HepG2 (cell line): ENCODE data around the gene SPP1. TPM values are rescaled to one million over a fixed set of nuclear protein-coding genes. Genes with fewer than 3 reads are reported as not detected.

ENCODE experiments used
- ATAC-seq: fragments of 200-7000 bp; cut with Tn5 transposase; 3 replicates; pipeline ENCODE4 v1.9.1; 2020; ENCODE audit warnings: mild to moderate bottlenecking, moderate library complexity
- BruUV-seq: library from RNA; stranded (reverse); fragments of 400-500 nt; replicated peaks from 2 replicates; lab custom pipeline; 2021; lab: Mats Ljungman, UMichigan
- CTCF ChIA-PET: fragments of 300-600 bp; formaldehyde crosslinking; extraction: SDS; loops from one replicate; lab custom pipeline; 2021; ENCODE audit warnings: low total read pairs, inconsistent platforms, low intra/inter-chr PET ratio; lab: Yijun Ruan, JAX
- POLR2A ChIA-PET: fragments of 350-600 bp; sonication (Branson Sonifier 250); formaldehyde crosslinking; loops from one replicate; lab custom pipeline; 2020; ENCODE audit warnings: antibody characterized with exemption, inconsistent platforms; lab: Yijun Ruan, JAX
- DNase-seq: peaks from one replicate; pipeline ENCODE4 v3.0.0-alpha.2; 2015; ENCODE audit warnings: low spot score
- FAIRE-seq: peaks from 3 replicates; lab custom pipeline; 2011; peaks lifted over from hg19 to GRCh38; lab: Jason Lieb, UNC
- H2AFZ ChIP-seq: one replicate; pipeline ENCODE4 v1.6.1; 2011; ENCODE audit warnings: low read length, inconsistent platforms
- H3K27ac ChIP-seq: fragments of 300-600 bp; 3 replicates; pipeline ENCODE4 v1.8.0; 2011; ENCODE audit warnings: mixed run types, mild to moderate bottlenecking, mixed read lengths, low read length, inconsistent platforms; ENCODE audit not compliant: insufficient read depth; ENCODE audit errors: extremely low read length
- H3K27me3 ChIP-seq, 2 experiments: fragments of 200-600 bp in 1 of 2; 2 replicates in 1 of 2; 3 replicates in 1 of 2; pipeline versions ENCODE4 v1.6.0 to v1.8.0; 2011; ENCODE audit warnings: low read length in 2 of 2, mild to moderate bottlenecking in 2 of 2, moderate library complexity in 2 of 2, inconsistent platforms in 1 of 2; ENCODE audit not compliant: insufficient read depth in 2 of 2, control insufficient read depth in 1 of 2
- H3K36me3 ChIP-seq, 2 experiments: fragments of 200-600 bp in 1 of 2; replicated peaks in 1 of 2; 2 replicates in 1 of 2; 3 replicates in 1 of 2; pipeline versions ENCODE4 v1.5.1 to v1.8.0; 2011; ENCODE audit warnings: low read length in 2 of 2, inconsistent platforms in 1 of 2; ENCODE audit not compliant: insufficient read depth in 2 of 2, control insufficient read depth in 1 of 2
- H3K4me1 ChIP-seq: 2 replicates; pipeline ENCODE4 v1.5.1; 2012; ENCODE audit warnings: low read length, inconsistent platforms; ENCODE audit not compliant: insufficient read depth
- H3K4me2 ChIP-seq: 2 replicates; pipeline ENCODE4 v1.6.0; 2011; ENCODE audit warnings: low read depth, low read length, inconsistent platforms
- H3K4me3 ChIP-seq, 3 experiments: fragments of 200-600 bp in 1 of 3; sonication (generic), shearing (Covaris generic) in 1 of 3; replicated peaks in 1 of 3; 2 replicates each; pipeline ENCODE4 v1.5.1; 2011 to 2016; ENCODE audit warnings: low read length in 3 of 3, inconsistent platforms in 2 of 3, low read depth in 2 of 3, mild to moderate bottlenecking in 2 of 3, control low read depth in 1 of 3, mixed read lengths in 1 of 3; ENCODE audit not compliant: insufficient read depth in 1 of 3
- H3K79me2 ChIP-seq: one replicate; pipeline ENCODE4 v1.6.1; 2011; ENCODE audit warnings: low read length, inconsistent platforms; ENCODE audit not compliant: insufficient read depth
- H3K9ac ChIP-seq: 2 replicates; pipeline ENCODE4 v1.6.0; 2011; ENCODE audit warnings: mild to moderate bottlenecking, low read depth, low read length, inconsistent platforms; ENCODE audit not compliant: insufficient read depth
- H3K9me3 ChIP-seq: 2 replicates; pipeline ENCODE4 v1.5.1; 2012; ENCODE audit warnings: mild to moderate bottlenecking, low read length
- H4K20me1 ChIP-seq: 2 replicates; pipeline ENCODE4 v1.6.0; 2011; ENCODE audit warnings: inconsistent platforms, mild to moderate bottlenecking, low read length, moderate library complexity; ENCODE audit not compliant: insufficient read depth
- GPN1 ChIP-seq: sonication (generic); formaldehyde crosslinking; IDR thresholded peaks from 2 replicates; pipeline ENCODE4 v1.5.1; 2020; ENCODE audit warnings: missing genetic modification reagents, borderline replicate concordance
- ISX ChIP-seq: sonication (generic); formaldehyde crosslinking; conservative IDR thresholded peaks from 2 replicates; pipeline ENCODE4 v1.5.0; 2020; ENCODE audit warnings: missing genetic modification reagents
- KAT8 ChIP-seq: IDR thresholded peaks from 2 replicates; pipeline ENCODE4 v1.6.1; 2016; ENCODE audit warnings: missing genetic modification reagents, missing compliant biosample characterization
- SMAD3 ChIP-seq: sonication (generic); formaldehyde crosslinking; IDR thresholded peaks from 2 replicates; pipeline ENCODE4 v1.4.0; 2020; ENCODE audit warnings: missing genetic modification reagents
- THAP8 ChIP-seq: sonication (generic); formaldehyde crosslinking; IDR thresholded peaks from 2 replicates; pipeline ENCODE4 v1.5.1; 2020; ENCODE audit warnings: missing genetic modification reagents, mild to moderate bottlenecking, borderline replicate concordance
- ZNF142 ChIP-seq: sonication (generic); formaldehyde crosslinking; IDR thresholded peaks from 2 replicates; pipeline ENCODE4 v1.4.0; 2020; ENCODE audit warnings: missing genetic modification reagents
- ZNF788 ChIP-seq: sonication (generic); formaldehyde crosslinking; IDR thresholded peaks from 2 replicates; pipeline ENCODE4 v1.5.0; 2020; ENCODE audit warnings: mild to moderate bottlenecking, missing genetic modification reagents, borderline replicate concordance
- WGBS: methylation state at CpG from one replicate; pipeline ENCODE4 v1.1.6; 2017; ENCODE audit warnings: low lambda C conversion rate; 5-methylcytosine and 5-hydroxymethylcytosine counted together
- in situ Hi-C: cut with HindIII; loops from 2 replicates; pipeline ENCODE4 v1.10.0; 2017; ENCODE audit warnings: low pct_unique_long_range_greater_than_20kb; ENCODE audit not compliant: extremely low pct_ligation_motif_present
- intact Hi-C: fragments of 100-400 bp; cut with micrococcal nuclease; formaldehyde crosslinking; loops from one replicate; pipeline ENCODE4 v1.10.0; 2022; ENCODE audit not compliant: unreplicated experiment
- polyA plus RNA-seq, 8 experiments: library from polyadenylated mRNA; depleted of rRNA in 3 of 8; stranded (reverse) in 7 of 8; unstranded in 1 of 8; fragments of >200 nt; fragmentation: Illumina TruSeq in 4 of 8; extraction: Trizol in 4 of 8; gene quantifications; 2 replicates each; pipeline versions ENCODE4 v1.2.1 to v1.2.3, GENCODE V29; 2011 to 2016; ENCODE audit warnings: low read depth in 4 of 8, missing spikeins in 1 of 8, mixed read lengths in 1 of 8; ENCODE audit not compliant: insufficient read depth in 1 of 8
- total RNA-seq, 5 experiments: library from RNA; depleted of rRNA; stranded (reverse); fragments of >200 nt; fragmentation: Illumina TruSeq; extraction: Trizol; gene quantifications; 2 replicates each; pipeline ENCODE4 v1.2.3, GENCODE V29; 2016; ENCODE audit warnings: low read depth in 1 of 5
- TF ChIP-seq, protein P1 (sequence below): sonication (generic); formaldehyde crosslinking; IDR thresholded peaks from 2 replicates; pipeline ENCODE4 v1.5.0; 2020; ENCODE audit warnings: missing genetic modification reagents
- TF ChIP-seq, protein P2 (sequence below): sonication (generic); formaldehyde crosslinking; IDR thresholded peaks from 2 replicates; pipeline ENCODE4 v1.5.1; 2020; ENCODE audit warnings: mild to moderate bottlenecking, missing genetic modification reagents, moderate library complexity

The SPP1 gene
- total and polyA plus RNA-seq, 2 of the 13 experiments (the other 11 are each of a cell fraction or from before 2014, with no cell fraction given) = 682 to 788 TPM

- CTCF ChIA-PET = no interaction called here
- WGBS = 2% methylated on average over 3 of the region's 3 CpGs
- TF ChIP-seq GPN1 (no peak), ZNF788 (CRISPR knock-in tag) (no peak), THAP8 (no peak), ISX (CRISPR knock-in tag) (no peak), KAT8 (no peak), ZNF142 (no peak), SMAD3 (CRISPR knock-in tag) (no peak)
- TF ChIP-seq, protein P1, sequence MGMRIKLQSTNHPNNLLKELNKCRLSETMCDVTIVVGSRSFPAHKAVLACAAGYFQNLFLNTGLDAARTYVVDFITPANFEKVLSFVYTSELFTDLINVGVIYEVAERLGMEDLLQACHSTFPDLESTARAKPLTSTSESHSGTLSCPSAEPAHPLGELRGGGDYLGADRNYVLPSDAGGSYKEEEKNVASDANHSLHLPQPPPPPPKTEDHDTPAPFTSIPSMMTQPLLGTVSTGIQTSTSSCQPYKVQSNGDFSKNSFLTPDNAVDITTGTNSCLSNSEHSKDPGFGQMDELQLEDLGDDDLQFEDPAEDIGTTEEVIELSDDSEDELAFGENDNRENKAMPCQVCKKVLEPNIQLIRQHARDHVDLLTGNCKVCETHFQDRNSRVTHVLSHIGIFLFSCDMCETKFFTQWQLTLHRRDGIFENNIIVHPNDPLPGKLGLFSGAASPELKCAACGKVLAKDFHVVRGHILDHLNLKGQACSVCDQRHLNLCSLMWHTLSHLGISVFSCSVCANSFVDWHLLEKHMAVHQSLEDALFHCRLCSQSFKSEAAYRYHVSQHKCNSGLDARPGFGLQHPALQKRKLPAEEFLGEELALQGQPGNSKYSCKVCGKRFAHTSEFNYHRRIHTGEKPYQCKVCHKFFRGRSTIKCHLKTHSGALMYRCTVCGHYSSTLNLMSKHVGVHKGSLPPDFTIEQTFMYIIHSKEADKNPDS (CRISPR knock-in tag) = no peak
- TF ChIP-seq, protein P2, sequence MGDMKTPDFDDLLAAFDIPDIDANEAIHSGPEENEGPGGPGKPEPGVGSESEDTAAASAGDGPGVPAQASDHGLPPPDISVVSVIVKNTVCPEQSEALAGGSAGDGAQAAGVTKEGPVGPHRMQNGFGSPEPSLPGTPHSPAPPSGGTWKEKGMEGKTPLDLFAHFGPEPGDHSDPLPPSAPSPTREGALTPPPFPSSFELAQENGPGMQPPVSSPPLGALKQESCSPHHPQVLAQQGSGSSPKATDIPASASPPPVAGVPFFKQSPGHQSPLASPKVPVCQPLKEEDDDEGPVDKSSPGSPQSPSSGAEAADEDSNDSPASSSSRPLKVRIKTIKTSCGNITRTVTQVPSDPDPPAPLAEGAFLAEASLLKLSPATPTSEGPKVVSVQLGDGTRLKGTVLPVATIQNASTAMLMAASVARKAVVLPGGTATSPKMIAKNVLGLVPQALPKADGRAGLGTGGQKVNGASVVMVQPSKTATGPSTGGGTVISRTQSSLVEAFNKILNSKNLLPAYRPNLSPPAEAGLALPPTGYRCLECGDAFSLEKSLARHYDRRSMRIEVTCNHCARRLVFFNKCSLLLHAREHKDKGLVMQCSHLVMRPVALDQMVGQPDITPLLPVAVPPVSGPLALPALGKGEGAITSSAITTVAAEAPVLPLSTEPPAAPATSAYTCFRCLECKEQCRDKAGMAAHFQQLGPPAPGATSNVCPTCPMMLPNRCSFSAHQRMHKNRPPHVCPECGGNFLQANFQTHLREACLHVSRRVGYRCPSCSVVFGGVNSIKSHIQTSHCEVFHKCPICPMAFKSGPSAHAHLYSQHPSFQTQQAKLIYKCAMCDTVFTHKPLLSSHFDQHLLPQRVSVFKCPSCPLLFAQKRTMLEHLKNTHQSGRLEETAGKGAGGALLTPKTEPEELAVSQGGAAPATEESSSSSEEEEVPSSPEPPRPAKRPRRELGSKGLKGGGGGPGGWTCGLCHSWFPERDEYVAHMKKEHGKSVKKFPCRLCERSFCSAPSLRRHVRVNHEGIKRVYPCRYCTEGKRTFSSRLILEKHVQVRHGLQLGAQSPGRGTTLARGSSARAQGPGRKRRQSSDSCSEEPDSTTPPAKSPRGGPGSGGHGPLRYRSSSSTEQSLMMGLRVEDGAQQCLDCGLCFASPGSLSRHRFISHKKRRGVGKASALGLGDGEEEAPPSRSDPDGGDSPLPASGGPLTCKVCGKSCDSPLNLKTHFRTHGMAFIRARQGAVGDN (CRISPR knock-in tag) = no peak
Observed at GRCh38 chr4:88003261-88003660, 27.7 kb downstream of the SPP1 start.

More at GRCh38 chr4:88003261-88003660, 27.7 kb downstream of the SPP1 start:
- peaks cover 4 to 32% of the 10 kb centered on the region in 2 experiments for H3K27me3 ChIP-seq
- H3K79me2 ChIP-seq = peaks cover under 1% of the 10 kb centered on the region
- H3K9me3 ChIP-seq = no peaks in the 10 kb centered on the region
- ATAC-seq (no peak), DNase-seq (no peak), FAIRE-seq (no peak)
- H4K20me1 ChIP-seq = no peaks in the 10 kb centered on the region
- no peaks in the 10 kb centered on the region for H3K36me3 ChIP-seq
- BruUV-seq = no TSS peak
- intact Hi-C loops = no loop called here
- no peak overlapping the region for H3K27ac ChIP-seq
- in situ Hi-C loops = no loop called here
- no peak overlapping the region for H3K4me3 ChIP-seq
- no peak overlapping the region for H2AFZ ChIP-seq
- POLR2A ChIA-PET = no interaction called here
- peaks cover 9% of the 10 kb centered on the region for H3K4me1 ChIP-seq
- no peak overlapping the region for H3K4me2 ChIP-seq
- H3K9ac ChIP-seq = no peak overlapping the region
